Stomach (tissue), 19 donors: ENCODE data around the gene LCN1. TPM values are rescaled to one million over a fixed set of nuclear protein-coding genes. Genes with fewer than 3 reads are reported as not detected.

Experiments
- DNase-seq, 2 donors: peaks; one replicate each; pipeline versions ENCODE4 v3.0.0 to v3.0.0-alpha.2; 2013 to 2019
- H3K27ac ChIP-seq, 5 donors: fragments of 200-600 bp in 4 of 5; sonication (generic) in 4 of 5; one replicate each; pipeline ENCODE4 v1.5.1; 2013 to 2019; ENCODE audit warnings: mild to moderate bottlenecking in 1 of 5, moderate library complexity in 1 of 5
- H3K27me3 ChIP-seq, 3 donors: fragments of 200-600 bp; sonication (generic); one replicate each; pipeline ENCODE4 v1.5.1; 2017 to 2019; ENCODE audit warnings: mixed run types in 1 of 3
- H3K36me3 ChIP-seq, 4 donors: fragments of 200-600 bp; sonication (generic); 1 replicate in 3 of 4; 2 replicates in 1 of 4; pipeline ENCODE4 v1.5.1; 2016 to 2019
- H3K4me1 ChIP-seq, 4 donors: fragments of 200-600 bp; sonication (generic); one replicate each; pipeline ENCODE4 v1.5.1; 2016 to 2019
- H3K4me3 ChIP-seq, 4 donors: fragments of 200-600 bp; sonication (generic) in 3 of 4; one replicate each; pipeline ENCODE4 v1.5.1; 2016 to 2019; ENCODE audit warnings: mild to moderate bottlenecking in 1 of 4
- H3K9me3 ChIP-seq, 4 donors: fragments of 200-600 bp; sonication (generic); one replicate each; pipeline ENCODE4 v1.5.1; 2016 to 2019
- EP300 ChIP-seq: sonication (generic); formaldehyde crosslinking; IDR thresholded peaks from one replicate; pipeline ENCODE4 v1.6.1; 2017; ENCODE audit warnings: antibody characterized with exemption
- POLR2A ChIP-seq, 4 donors: fragments of 450-650 bp; IDR thresholded peaks; one replicate each; pipeline ENCODE4 v1.6.1; 2016; ENCODE audit warnings: antibody characterized with exemption in 4 of 4, control low read depth in 2 of 4, mild to moderate bottlenecking in 1 of 4, moderate library complexity in 1 of 4
- POLR2AphosphoS5 ChIP-seq, 3 donors: sonication (generic); formaldehyde crosslinking; IDR thresholded peaks; one replicate each; pipeline ENCODE4 v1.6.1; 2016; ENCODE audit warnings: antibody characterized with exemption in 3 of 3
- WGBS, 5 donors: extraction: QIAGEN DNeasy Blood & Tissue Kit in 3 of 5; methylation state at CpG; one replicate each; pipeline versions ENCODE4 v1.1.5 to v1.1.7; 2013 to 2018; 5-methylcytosine and 5-hydroxymethylcytosine counted together
- intact Hi-C: fragments of 100-400 bp; cut with DNase I; formaldehyde crosslinking; loops from one replicate; pipeline ENCODE4 v1.15.1; 2023; ENCODE audit warnings: low total_unique reads
- long read RNA-seq, 10 donors: transcript quantifications; one replicate each; lab custom pipeline, GENCODE V29; 2026
- polyA plus RNA-seq, 3 donors: library from polyadenylated mRNA; stranded (reverse); fragments of 200-250 nt; gene quantifications; one replicate each; pipeline ENCODE4 v1.2.3, GENCODE V29; 2013
- total RNA-seq, 5 donors: library from RNA; depleted of rRNA; stranded (reverse); fragments of >200 nt; gene quantifications; one replicate each; pipeline versions ENCODE4 v1.1.0 to v1.2.3, GENCODE V29; 2014 to 2016
- TF ChIP-seq, protein P1 (sequence below), 7 experiments: fragments of 450-650 bp in 4 of 7; fragments of 200-600 bp in 3 of 7; sonication (generic) in 3 of 7; IDR thresholded peaks; one replicate each; pipeline ENCODE4 v1.5.1; 2016 to 2019; ENCODE audit warnings: antibody characterized with exemption in 7 of 7, control low read depth in 2 of 7, mild to moderate bottlenecking in 1 of 7
- donor health status: healthy with polysubstance abuse.
- donor health status: Bipolar disorder and iron deficiency.
- donor health status: healthy.

LCN1 gene
- not detected for total RNA-seq
- polyA plus RNA-seq: not detected
- long read RNA-seq, donor 1: 0 reads
- long read RNA-seq, donor 2: 0 reads
- long read RNA-seq, donor 3: 0 reads
- long read RNA-seq, donor 4: 0 reads
- long read RNA-seq, donor 5: 0 reads
- long read RNA-seq, donor 6: 0 reads
- long read RNA-seq, donor 7: 0 reads
- long read RNA-seq, donor 8, partial matches to known transcripts: 0 of 1 reads
- long read RNA-seq, donor 8, other reads (novel, unspliced or antisense): 0 of 1 reads
- long read RNA-seq, donor 9: 0 reads
- long read RNA-seq, donor 10: 0 reads

GRCh38 chr9:135520916-135521607 is at the start of gene LCN1:
LCN1 (plus strand) TSS chr9:135521440; CDS start chr9:135521498, 58 bp downstream.
- 77 to 81% (median 79%) methylated on average over 18 of the region's 18 CpGs for WGBS, 5 donors
- peaks cover 0 to 59% (median 16%) of the 10 kb centered on the region in 3 donors for H3K27me3 ChIP-seq
- intact Hi-C loops: no loop called here
- no peak within 1 kb of the TSS for H3K4me3 ChIP-seq
- no peaks in the 10 kb centered on the region for H3K36me3 ChIP-seq
- H3K4me1 ChIP-seq: no peaks in the 10 kb centered on the region
- TF ChIP-seq, protein P1, sequence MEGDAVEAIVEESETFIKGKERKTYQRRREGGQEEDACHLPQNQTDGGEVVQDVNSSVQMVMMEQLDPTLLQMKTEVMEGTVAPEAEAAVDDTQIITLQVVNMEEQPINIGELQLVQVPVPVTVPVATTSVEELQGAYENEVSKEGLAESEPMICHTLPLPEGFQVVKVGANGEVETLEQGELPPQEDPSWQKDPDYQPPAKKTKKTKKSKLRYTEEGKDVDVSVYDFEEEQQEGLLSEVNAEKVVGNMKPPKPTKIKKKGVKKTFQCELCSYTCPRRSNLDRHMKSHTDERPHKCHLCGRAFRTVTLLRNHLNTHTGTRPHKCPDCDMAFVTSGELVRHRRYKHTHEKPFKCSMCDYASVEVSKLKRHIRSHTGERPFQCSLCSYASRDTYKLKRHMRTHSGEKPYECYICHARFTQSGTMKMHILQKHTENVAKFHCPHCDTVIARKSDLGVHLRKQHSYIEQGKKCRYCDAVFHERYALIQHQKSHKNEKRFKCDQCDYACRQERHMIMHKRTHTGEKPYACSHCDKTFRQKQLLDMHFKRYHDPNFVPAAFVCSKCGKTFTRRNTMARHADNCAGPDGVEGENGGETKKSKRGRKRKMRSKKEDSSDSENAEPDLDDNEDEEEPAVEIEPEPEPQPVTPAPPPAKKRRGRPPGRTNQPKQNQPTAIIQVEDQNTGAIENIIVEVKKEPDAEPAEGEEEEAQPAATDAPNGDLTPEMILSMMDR (IDR thresholded peaks at IDR 0.05): no peak
- TF ChIP-seq POLR2A (IDR thresholded peaks at IDR 0.05) (no peak), POLR2AphosphoS5 (IDR thresholded peaks at IDR 0.05) (no peak), EP300 (no peak)
- peak in 1 of 2 donors; percentile 13 for DNase-seq
- no peaks in the 10 kb centered on the region for H3K9me3 ChIP-seq
- H3K27ac ChIP-seq: no peak within 1 kb of the TSS

- H3K36me3 ChIP-seq: no peaks in the 10 kb centered on the region
- H3K27ac ChIP-seq: no peak overlapping the region
- H3K27me3 ChIP-seq: peaks cover 0 to 24% (median 0%) of the 10 kb centered on the region in 3 donors
- 67 to 73% (median 71%) methylated on average over 22 to 23 of the region's 23 CpGs for WGBS, 5 donors
- no peaks in the 10 kb centered on the region for H3K9me3 ChIP-seq
- TF ChIP-seq EP300 (no peak), POLR2AphosphoS5 (IDR thresholded peaks at IDR 0.05) (no peak), POLR2A (IDR thresholded peaks at IDR 0.05) (no peak)
- TF ChIP-seq, protein P1 (IDR thresholded peaks at IDR 0.05): no peak
- H3K4me3 ChIP-seq: no peak overlapping the region
- intact Hi-C loops: no loop called here
- peaks cover 0 to 14% (median 12%) of the 10 kb centered on the region in 4 donors for H3K4me1 ChIP-seq
- DNase-seq: peak in 1 of 2 donors; percentile 28
Observed at GRCh38 chr9:135471791-135472640, 49.2 kb upstream of the LCN1 start.

DNA sequence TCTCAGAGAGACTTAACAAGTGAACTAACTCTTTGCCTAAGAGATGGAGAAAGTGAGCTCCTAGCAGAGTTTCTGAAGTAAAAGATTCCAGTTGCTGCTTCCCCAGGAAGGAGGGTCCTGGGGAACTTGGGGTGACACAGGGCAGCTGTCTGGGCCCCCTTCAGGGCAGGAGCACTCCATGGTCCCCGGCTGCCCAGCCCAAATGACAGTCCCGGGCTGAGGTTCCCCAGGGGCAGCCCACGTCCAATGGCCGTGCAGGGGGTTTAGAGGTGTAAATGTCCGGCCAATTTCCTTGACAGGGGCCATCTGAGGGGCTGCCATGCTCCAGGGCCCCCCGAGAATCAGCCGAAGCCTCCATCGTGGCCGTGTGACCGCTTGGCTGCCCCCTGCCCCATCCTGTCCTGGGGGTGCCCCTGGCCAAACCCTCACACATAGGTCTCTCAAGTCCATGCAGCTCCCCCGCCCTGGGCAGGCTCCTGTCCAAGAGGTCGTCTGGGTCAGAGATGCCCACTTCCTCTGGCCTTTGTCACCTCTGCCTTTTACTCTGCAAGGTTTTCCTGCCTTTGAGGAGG is 47.2 kb upstream of the LCN1 start:
- Histone ChIP-seq H3K27me3 (peaks cover 0 to 12% (median 0%) of the 10 kb centered on the region in 3 donors), H3K27ac (no peak overlapping the region), H3K4me1 (peaks cover 0 to 21% (median 14%) of the 10 kb centered on the region in 4 donors), H3K36me3 (no peaks in the 10 kb centered on the region), H3K9me3 (no peaks in the 10 kb centered on the region), H3K4me3 (no peak overlapping the region)
- intact Hi-C loops: no loop called here
- DNase-seq: no peak
- TF ChIP-seq EP300: no peak
- TF ChIP-seq, protein P1 (IDR thresholded peaks at IDR 0.05): no peak
- no peak for TF ChIP-seq POLR2AphosphoS5 (IDR thresholded peaks at IDR 0.05)
- TF ChIP-seq POLR2A (IDR thresholded peaks at IDR 0.05): no peak
- WGBS, 5 donors: 38 to 81% (median 66%) methylated on average over 5 to 12 of the region's 12 CpGs

DNA sequence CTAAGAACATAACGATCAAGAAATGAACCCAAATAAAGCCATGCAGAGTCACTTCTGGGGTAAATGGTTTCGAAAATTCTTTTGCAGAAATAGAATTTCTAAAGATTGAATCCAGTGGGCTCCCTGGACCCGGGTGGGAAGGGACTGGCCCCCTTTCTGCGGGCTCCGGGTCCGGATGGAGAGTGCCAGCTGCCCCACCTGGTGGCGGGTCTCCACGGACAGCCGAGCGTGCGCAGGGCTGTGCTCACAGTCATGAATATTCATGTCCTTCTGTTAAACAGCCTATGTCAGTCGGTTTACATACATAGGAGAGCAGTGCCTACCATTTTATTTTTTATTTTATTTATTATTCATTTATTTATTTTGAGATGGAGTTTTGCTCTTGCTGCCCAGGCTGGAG is 46.3 kb upstream of the LCN1 start:
- no peak overlapping the region for H3K27ac ChIP-seq
- DNase-seq: peak; percentile 40 to 60
- intact Hi-C loops: no loop called here
- H3K4me3 ChIP-seq: no peak overlapping the region
- peaks cover 0 to 19% (median 14%) of the 10 kb centered on the region in 4 donors for H3K4me1 ChIP-seq
- no peaks in the 10 kb centered on the region for H3K9me3 ChIP-seq
- 14 to 30% (median 20%) methylated on average over 12 of the region's 12 CpGs for WGBS, 5 donors
- TF ChIP-seq, protein P1 (IDR thresholded peaks at IDR 0.05): peak in 3 of 7 experiments; percentile 26 to 30 (median 28)
- no peak for TF ChIP-seq POLR2AphosphoS5 (IDR thresholded peaks at IDR 0.05)
- H3K27me3 ChIP-seq: peaks cover 0 to 7% (median 0%) of the 10 kb centered on the region in 3 donors
- H3K36me3 ChIP-seq: no peaks in the 10 kb centered on the region
